Stomach (tissue), 9 donors: Measurements from ENCODE around the gene DLG2. TPM values are rescaled to one million over a fixed set of nuclear protein-coding genes. Genes with fewer than 3 reads are reported as not detected.

Source experiments
- DNase-seq, 2 donors: peaks; one replicate each; pipeline versions ENCODE4 v3.0.0 to v3.0.0-alpha.2; 2013 to 2019
- H3K27ac ChIP-seq, 5 donors: fragments of 200-600 bp in 4 of 5; sonication (generic) in 4 of 5; one replicate each; pipeline ENCODE4 v1.5.1; 2013 to 2019; ENCODE audit warnings: mild to moderate bottlenecking in 1 of 5, moderate library complexity in 1 of 5
- H3K27me3 ChIP-seq, 3 donors: fragments of 200-600 bp; sonication (generic); one replicate each; pipeline ENCODE4 v1.5.1; 2017 to 2019; ENCODE audit warnings: mixed run types in 1 of 3
- H3K36me3 ChIP-seq, 4 donors: fragments of 200-600 bp; sonication (generic); 1 replicate in 3 of 4; 2 replicates in 1 of 4; pipeline ENCODE4 v1.5.1; 2016 to 2019
- H3K4me1 ChIP-seq, 4 donors: fragments of 200-600 bp; sonication (generic); one replicate each; pipeline ENCODE4 v1.5.1; 2016 to 2019
- H3K4me3 ChIP-seq, 4 donors: fragments of 200-600 bp; sonication (generic) in 3 of 4; one replicate each; pipeline ENCODE4 v1.5.1; 2016 to 2019; ENCODE audit warnings: mild to moderate bottlenecking in 1 of 4
- H3K9me3 ChIP-seq, 4 donors: fragments of 200-600 bp; sonication (generic); one replicate each; pipeline ENCODE4 v1.5.1; 2016 to 2019
- CTCF ChIP-seq, 7 experiments: fragments of 450-650 bp in 4 of 7; fragments of 200-600 bp in 3 of 7; sonication (generic) in 3 of 7; IDR thresholded peaks; one replicate each; pipeline ENCODE4 v1.5.1; 2016 to 2019; ENCODE audit warnings: antibody characterized with exemption in 7 of 7, control low read depth in 2 of 7, mild to moderate bottlenecking in 1 of 7
- EP300 ChIP-seq: sonication (generic); formaldehyde crosslinking; IDR thresholded peaks from one replicate; pipeline ENCODE4 v1.6.1; 2017; ENCODE audit warnings: antibody characterized with exemption
- POLR2A ChIP-seq, 4 donors: fragments of 450-650 bp; IDR thresholded peaks; one replicate each; pipeline ENCODE4 v1.6.1; 2016; ENCODE audit warnings: antibody characterized with exemption in 4 of 4, control low read depth in 2 of 4, mild to moderate bottlenecking in 1 of 4, moderate library complexity in 1 of 4
- POLR2AphosphoS5 ChIP-seq, 3 donors: sonication (generic); formaldehyde crosslinking; IDR thresholded peaks; one replicate each; pipeline ENCODE4 v1.6.1; 2016; ENCODE audit warnings: antibody characterized with exemption in 3 of 3
- WGBS, 5 donors: extraction: QIAGEN DNeasy Blood & Tissue Kit in 3 of 5; methylation state at CpG; one replicate each; pipeline versions ENCODE4 v1.1.5 to v1.1.7; 2013 to 2018; 5-methylcytosine and 5-hydroxymethylcytosine counted together
- intact Hi-C: fragments of 100-400 bp; cut with DNase I; formaldehyde crosslinking; loops from one replicate; pipeline ENCODE4 v1.15.1; 2023; ENCODE audit warnings: low total_unique reads
- polyA plus RNA-seq, 3 donors: library from polyadenylated mRNA; stranded (reverse); fragments of 200-250 nt; gene quantifications; one replicate each; pipeline ENCODE4 v1.2.3, GENCODE V29; 2013
- total RNA-seq, 5 donors: library from RNA; depleted of rRNA; stranded (reverse); fragments of >200 nt; gene quantifications; one replicate each; pipeline versions ENCODE4 v1.1.0 to v1.2.3, GENCODE V29; 2014 to 2016
- donor health status: healthy with polysubstance abuse.
- donor health status: Bipolar disorder and iron deficiency.
- donor health status: healthy.

Gene DLG2
- total and polyA plus RNA-seq, 8 donors = 1.3 to 19.1 (median 3.5) TPM

- no peak overlapping the region for H3K27ac ChIP-seq
- H3K9me3 ChIP-seq = no peaks in the 10 kb centered on the region
- H3K27me3 ChIP-seq = no peaks in the 10 kb centered on the region
- H3K36me3 ChIP-seq = no peaks in the 10 kb centered on the region
- no peaks in the 10 kb centered on the region for H3K4me1 ChIP-seq
- intact Hi-C loops = no loop called here
- DNase-seq = no peak
- no peak overlapping the region for H3K4me3 ChIP-seq
- no peak for TF ChIP-seq CTCF (IDR thresholded peaks at IDR 0.05)
- TF ChIP-seq POLR2A (IDR thresholded peaks at IDR 0.05) = no peak
- no peak for TF ChIP-seq EP300
- no peak for TF ChIP-seq POLR2AphosphoS5 (IDR thresholded peaks at IDR 0.05)
Observed at GRCh38 chr11:84290647-84291046, 1336.5 kb downstream of the DLG2 start.

- H3K27ac ChIP-seq = no peak overlapping the region
- H3K9me3 ChIP-seq = no peaks in the 10 kb centered on the region
- intact Hi-C loops = no loop called here
- H3K4me3 ChIP-seq = no peak overlapping the region
- TF ChIP-seq POLR2A (IDR thresholded peaks at IDR 0.05) (no peak), EP300 (no peak), CTCF (IDR thresholded peaks at IDR 0.05) (no peak), POLR2AphosphoS5 (IDR thresholded peaks at IDR 0.05) (no peak)
- no peak for DNase-seq
- H3K27me3 ChIP-seq = no peaks in the 10 kb centered on the region
- H3K4me1 ChIP-seq = no peaks in the 10 kb centered on the region
- H3K36me3 ChIP-seq = no peaks in the 10 kb centered on the region
- WGBS, 5 donors = 85 to 92% (median 89%) methylated on average over 3 of the region's 3 CpGs
Observed at GRCh38 chr11:84289381-84289906, 1337.7 kb downstream of the DLG2 start.

GRCh38 chr11:84273541-84273940 lies 1353.6 kb downstream of the DLG2 start:
- TF ChIP-seq POLR2AphosphoS5 (IDR thresholded peaks at IDR 0.05) (no peak), POLR2A (IDR thresholded peaks at IDR 0.05) (no peak), EP300 (no peak), CTCF (IDR thresholded peaks at IDR 0.05) (no peak)
- Histone ChIP-seq H3K36me3 (no peaks in the 10 kb centered on the region), H3K27ac (no peak overlapping the region), H3K4me1 (no peaks in the 10 kb centered on the region), H3K9me3 (no peaks in the 10 kb centered on the region), H3K27me3 (no peaks in the 10 kb centered on the region), H3K4me3 (no peak overlapping the region)
- WGBS, 5 donors = 74 to 97% (median 85%) methylated on average over 2 of the region's 2 CpGs
- intact Hi-C loops = no loop called here
- DNase-seq = no peak

- Histone ChIP-seq H3K27me3 (no peaks in the 10 kb centered on the region), H3K4me1 (no peaks in the 10 kb centered on the region), H3K36me3 (no peaks in the 10 kb centered on the region), H3K9me3 (no peaks in the 10 kb centered on the region), H3K27ac (no peak overlapping the region), H3K4me3 (no peak overlapping the region)
- intact Hi-C loops = no loop called here
- DNase-seq = no peak
- TF ChIP-seq EP300 (no peak), CTCF (IDR thresholded peaks at IDR 0.05) (no peak), POLR2AphosphoS5 (IDR thresholded peaks at IDR 0.05) (no peak)
- 83 to 92% (median 88%) methylated on average over 6 of the region's 6 CpGs for WGBS, 5 donors
Observed at GRCh38 chr11:84270466-84270865, 1356.7 kb downstream of the DLG2 start.
